ENCODE results near the gene CGB3. TPM values are rescaled to one million over a fixed set of nuclear protein-coding genes. Genes with fewer than 3 reads are reported as not detected.

CGB3 gene
- total RNA-seq, 1 experiment from 2014 or later = not detected

DNA sequence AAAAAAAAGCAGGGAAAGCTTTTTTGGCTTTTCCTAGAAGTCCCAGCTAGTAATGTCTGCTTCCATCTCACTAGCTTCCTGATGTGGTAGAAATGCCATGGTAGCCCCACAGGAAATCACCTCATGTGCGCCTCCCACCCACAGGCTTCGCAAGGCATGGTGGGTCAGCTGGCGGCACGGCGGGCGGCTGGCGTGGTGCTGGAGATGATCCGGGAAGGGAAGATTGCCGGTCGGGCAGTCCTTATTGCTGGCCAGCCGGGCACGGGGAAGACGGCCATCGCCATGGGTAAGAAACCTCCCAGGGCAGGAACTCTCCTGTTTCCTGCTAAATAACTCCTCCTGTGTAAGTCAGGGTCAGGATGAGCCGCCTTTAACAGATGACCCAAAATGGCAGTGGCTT lies 20.0 kb downstream of the CGB3 start:
- Histone ChIP-seq H3K9me2 (ENCODE audit: insufficient read depth) (no peaks in the 10 kb centered on the region), H3K4me1 (ENCODE audit: control insufficient read depth in 1 of 2, insufficient read depth in 2 of 2, low read length in 2 of 2) (no peaks in the 10 kb centered on the region), H2AFZ (ENCODE audit: low read depth, low read length, poor library complexity, severe bottlenecking) (no peak overlapping the region), H3K9me3 (ENCODE audit: control insufficient read depth in 1 of 2, insufficient read depth in 1 of 2, low read depth in 1 of 2, low read length in 2 of 2) (no peaks in the 10 kb centered on the region), H3K27ac (ENCODE audit: low read depth, low read length) (no peak overlapping the region), H3K4me2 (ENCODE audit: low read length) (no peak overlapping the region), H3K36me3 (ENCODE audit: control insufficient read depth in 1 of 2, insufficient read depth in 2 of 2, low read length in 2 of 2) (peaks cover 38 to 65% of the 10 kb centered on the region in 2 experiments; a peak in 3 of 4 replicates), H3K9ac (ENCODE audit: low read length) (no peak overlapping the region), H3K4me3 (replicated peaks in 1 of 2; ENCODE audit: low read depth in 1 of 2, low read length in 2 of 2) (no peak overlapping the region), H3K79me2 (ENCODE audit: insufficient read depth, low read length) (peaks cover 37% of the 10 kb centered on the region), H4K20me1 (ENCODE audit: insufficient read depth) (no peaks in the 10 kb centered on the region), H3K27me3 (ENCODE audit: insufficient read depth, low read length) (no peaks in the 10 kb centered on the region)
- ATAC-seq (no peak), DNase-seq (ENCODE audit: low read depth, low spot score) (no peak)
- no TSS peak for BruUV-seq (replicated peaks)
- TF ChIP-seq EZH2phosphoT487 (IDR thresholded peaks at IDR 0.05; ENCODE audit: borderline replicate concordance) (no peak), ATF3 (IDR thresholded peaks at IDR 0.05) (no peak), SP1 (IDR thresholded peaks at IDR 0.05; ENCODE audit: low read depth) (no peak)
- POLR2A ChIA-PET = interaction anchor here (1.2 kb wide), 1 partner anchor 15 kb away, joined by 3 read pairs; no protein-coding TSS in a partner anchor
- CTCF ChIA-PET = interaction anchor here (0.8 to 1.4 kb wide), 2 partner anchors 11 to 13 kb away, joined by 3 to 4 read pairs; partner anchors contain the start of genes GYS1 and RUVBL2
- RAD21 ChIA-PET (ENCODE audit: low non-redundant PET in 1 of 2, low total read pairs in 2 of 2, uncharacterized antibody in 2 of 2, unreplicated experiment in 2 of 2) = no interaction called here
- intact Hi-C loops (cut with micrococcal nuclease) = no loop called here

DNA sequence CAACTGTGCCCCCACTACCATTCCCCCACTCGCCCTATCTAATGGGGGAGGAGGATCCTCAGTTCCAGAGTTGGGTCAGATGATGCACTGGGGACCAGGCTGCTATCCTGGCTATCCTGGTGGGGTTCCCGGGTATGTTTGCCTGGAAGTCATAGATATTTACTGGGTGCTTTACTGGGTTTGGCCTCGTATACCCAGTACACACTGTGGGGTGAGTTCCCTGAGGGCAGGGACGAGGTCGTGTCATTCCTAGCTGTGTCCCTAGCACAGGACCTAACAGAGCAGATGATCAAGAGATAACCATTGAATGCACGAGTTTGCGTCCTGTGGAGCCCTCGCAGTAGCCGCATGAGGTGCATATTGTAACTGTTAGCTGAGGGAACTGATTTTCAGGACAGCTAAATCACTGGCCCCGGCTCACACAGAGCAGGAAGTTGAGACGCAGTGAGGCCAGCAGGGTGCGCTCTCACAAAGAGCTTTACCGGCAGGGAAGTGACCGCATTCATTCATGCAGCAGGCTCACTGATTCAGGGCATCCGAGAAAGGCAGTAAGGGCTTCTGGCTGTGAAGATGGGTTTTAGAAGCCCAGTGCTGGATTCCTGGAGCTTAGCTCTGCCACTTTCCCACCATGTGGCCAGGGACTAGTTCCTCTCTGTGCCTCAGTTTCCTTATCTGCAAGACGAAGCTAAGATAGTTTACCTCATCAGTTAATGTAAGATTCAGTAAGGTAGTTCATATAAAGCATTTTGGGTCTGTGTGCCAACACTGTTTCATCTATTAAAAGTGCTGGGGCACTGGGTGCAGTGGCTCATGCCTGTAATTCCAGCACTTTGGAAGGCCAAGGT lies 24.4 kb downstream of the CGB3 start:
- no peak for DNase-seq (ENCODE audit: low read depth, low spot score)
- H3K9me2 ChIP-seq (ENCODE audit: insufficient read depth) = no peaks in the 10 kb centered on the region
- ChIA-PET POLR2A (no interaction called here), CTCF (interaction anchor here (0.6 to 2.3 kb wide), 15 partner anchors 10 to 208 kb away, joined by 3 to 19 read pairs (median 4); partner anchors contain the start of genes CGB7 and NTF4), RAD21 (ENCODE audit: low non-redundant PET in 1 of 2, low total read pairs in 2 of 2, uncharacterized antibody in 2 of 2, unreplicated experiment in 2 of 2) (no interaction called here)
- H3K27me3 ChIP-seq (ENCODE audit: insufficient read depth, low read length) = no peaks in the 10 kb centered on the region
- H3K79me2 ChIP-seq (ENCODE audit: insufficient read depth, low read length) = peaks cover 81% of the 10 kb centered on the region
- intact Hi-C loops (cut with micrococcal nuclease) = loop anchor here (2.0 to 5.0 kb wide), 2 partner anchors 209 to 223 kb away; no protein-coding TSS in a partner anchor
- H2AFZ ChIP-seq (ENCODE audit: low read depth, low read length, poor library complexity, severe bottlenecking) = no peak overlapping the region
- ATAC-seq = peak; percentile 75
- BruUV-seq (replicated peaks) = no TSS peak
- H3K4me1 ChIP-seq (ENCODE audit: control insufficient read depth in 1 of 2, insufficient read depth in 2 of 2, low read length in 2 of 2) = peaks cover 9 to 22% of the 10 kb centered on the region in 2 experiments
- H3K27ac ChIP-seq (ENCODE audit: low read depth, low read length) = no peak overlapping the region
- no peak overlapping the region for H3K4me3 ChIP-seq (replicated peaks in 1 of 2; ENCODE audit: low read depth in 1 of 2, low read length in 2 of 2)
- H4K20me1 ChIP-seq (ENCODE audit: insufficient read depth) = peaks cover 14% of the 10 kb centered on the region; the same call in 1 of the 2 replicates
- H3K9me3 ChIP-seq (ENCODE audit: control insufficient read depth in 1 of 2, insufficient read depth in 1 of 2, low read depth in 1 of 2, low read length in 2 of 2) = no peaks in the 10 kb centered on the region
- H3K4me2 ChIP-seq (ENCODE audit: low read length) = no peak overlapping the region
- H3K36me3 ChIP-seq (ENCODE audit: control insufficient read depth in 1 of 2, insufficient read depth in 2 of 2, low read length in 2 of 2) = peaks cover 20 to 40% of the 10 kb centered on the region in 2 experiments; a peak in 3 of 4 replicates
- no peak overlapping the region for H3K9ac ChIP-seq (ENCODE audit: low read length)
- TF ChIP-seq JUND (IDR thresholded peaks at IDR 0.05) (no peak), ELF1 (IDR thresholded peaks at IDR 0.05; ENCODE audit: borderline replicate concordance, low read depth) (no peak), CTCF (IDR thresholded peaks at IDR 0.05 in 2 of 3, conservative IDR thresholded peaks at IDR 0.05 in 1 of 3; ENCODE audit: borderline replicate concordance in 1 of 3, insufficient read depth in 1 of 3, low read depth in 2 of 3, low read length in 2 of 3) (peak; percentile 48 to 79 (median 78); a peak in 5 of 6 replicates), TCF7L2 (IDR thresholded peaks at IDR 0.05; ENCODE audit: borderline replicate concordance, extremely low read depth, insufficient read depth, insufficient read length) (peak; percentile 75), CEBPB (IDR thresholded peaks at IDR 0.05; ENCODE audit: low read depth) (no peak), SIN3A (IDR thresholded peaks at IDR 0.05; ENCODE audit: low read depth) (no peak), YY1 (IDR thresholded peaks at IDR 0.05; ENCODE audit: extremely low read depth, insufficient replicate concordance, low read depth, low read length) (no peak), MAX (IDR thresholded peaks at IDR 0.05) (no peak)
- TF ChIP-seq, protein P1, sequence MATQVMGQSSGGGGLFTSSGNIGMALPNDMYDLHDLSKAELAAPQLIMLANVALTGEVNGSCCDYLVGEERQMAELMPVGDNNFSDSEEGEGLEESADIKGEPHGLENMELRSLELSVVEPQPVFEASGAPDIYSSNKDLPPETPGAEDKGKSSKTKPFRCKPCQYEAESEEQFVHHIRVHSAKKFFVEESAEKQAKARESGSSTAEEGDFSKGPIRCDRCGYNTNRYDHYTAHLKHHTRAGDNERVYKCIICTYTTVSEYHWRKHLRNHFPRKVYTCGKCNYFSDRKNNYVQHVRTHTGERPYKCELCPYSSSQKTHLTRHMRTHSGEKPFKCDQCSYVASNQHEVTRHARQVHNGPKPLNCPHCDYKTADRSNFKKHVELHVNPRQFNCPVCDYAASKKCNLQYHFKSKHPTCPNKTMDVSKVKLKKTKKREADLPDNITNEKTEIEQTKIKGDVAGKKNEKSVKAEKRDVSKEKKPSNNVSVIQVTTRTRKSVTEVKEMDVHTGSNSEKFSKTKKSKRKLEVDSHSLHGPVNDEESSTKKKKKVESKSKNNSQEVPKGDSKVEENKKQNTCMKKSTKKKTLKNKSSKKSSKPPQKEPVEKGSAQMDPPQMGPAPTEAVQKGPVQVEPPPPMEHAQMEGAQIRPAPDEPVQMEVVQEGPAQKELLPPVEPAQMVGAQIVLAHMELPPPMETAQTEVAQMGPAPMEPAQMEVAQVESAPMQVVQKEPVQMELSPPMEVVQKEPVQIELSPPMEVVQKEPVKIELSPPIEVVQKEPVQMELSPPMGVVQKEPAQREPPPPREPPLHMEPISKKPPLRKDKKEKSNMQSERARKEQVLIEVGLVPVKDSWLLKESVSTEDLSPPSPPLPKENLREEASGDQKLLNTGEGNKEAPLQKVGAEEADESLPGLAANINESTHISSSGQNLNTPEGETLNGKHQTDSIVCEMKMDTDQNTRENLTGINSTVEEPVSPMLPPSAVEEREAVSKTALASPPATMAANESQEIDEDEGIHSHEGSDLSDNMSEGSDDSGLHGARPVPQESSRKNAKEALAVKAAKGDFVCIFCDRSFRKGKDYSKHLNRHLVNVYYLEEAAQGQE (IDR thresholded peaks at IDR 0.05; ENCODE audit: low read depth) = no peak

All from HCT116 (cell line).